HepG2 (cell line): Measurements from ENCODE around the gene CASKIN2. TPM values are rescaled to one million over a fixed set of nuclear protein-coding genes. Genes with fewer than 3 reads are reported as not detected.

Source experiments
- ATAC-seq: fragments of 200-7000 bp; cut with Tn5 transposase; 3 replicates; pipeline ENCODE4 v1.9.1; 2020; ENCODE audit warnings: mild to moderate bottlenecking, moderate library complexity
- BruUV-seq: library from RNA; stranded (reverse); fragments of 400-500 nt; replicated peaks from 2 replicates; lab custom pipeline; 2021; lab: Mats Ljungman, UMichigan
- CTCF ChIA-PET: fragments of 300-600 bp; formaldehyde crosslinking; extraction: SDS; loops from one replicate; lab custom pipeline; 2021; ENCODE audit warnings: low total read pairs, inconsistent platforms, low intra/inter-chr PET ratio; lab: Yijun Ruan, JAX
- POLR2A ChIA-PET: fragments of 350-600 bp; sonication (Branson Sonifier 250); formaldehyde crosslinking; loops from one replicate; lab custom pipeline; 2020; ENCODE audit warnings: antibody characterized with exemption, inconsistent platforms; lab: Yijun Ruan, JAX
- DNase-seq: peaks from one replicate; pipeline ENCODE4 v3.0.0-alpha.2; 2015; ENCODE audit warnings: low spot score
- FAIRE-seq: peaks from 3 replicates; lab custom pipeline; 2011; peaks lifted over from hg19 to GRCh38; lab: Jason Lieb, UNC
- H2AFZ ChIP-seq: one replicate; pipeline ENCODE4 v1.6.1; 2011; ENCODE audit warnings: low read length, inconsistent platforms
- H3K27ac ChIP-seq: fragments of 300-600 bp; 3 replicates; pipeline ENCODE4 v1.8.0; 2011; ENCODE audit warnings: mixed run types, mild to moderate bottlenecking, mixed read lengths, low read length, inconsistent platforms; ENCODE audit not compliant: insufficient read depth; ENCODE audit errors: extremely low read length
- H3K27me3 ChIP-seq, 2 experiments: fragments of 200-600 bp in 1 of 2; 2 replicates in 1 of 2; 3 replicates in 1 of 2; pipeline versions ENCODE4 v1.6.0 to v1.8.0; 2011; ENCODE audit warnings: low read length in 2 of 2, mild to moderate bottlenecking in 2 of 2, moderate library complexity in 2 of 2, inconsistent platforms in 1 of 2; ENCODE audit not compliant: insufficient read depth in 2 of 2, control insufficient read depth in 1 of 2
- H3K36me3 ChIP-seq, 2 experiments: fragments of 200-600 bp in 1 of 2; replicated peaks in 1 of 2; 2 replicates in 1 of 2; 3 replicates in 1 of 2; pipeline versions ENCODE4 v1.5.1 to v1.8.0; 2011; ENCODE audit warnings: low read length in 2 of 2, inconsistent platforms in 1 of 2; ENCODE audit not compliant: insufficient read depth in 2 of 2, control insufficient read depth in 1 of 2
- H3K4me1 ChIP-seq: 2 replicates; pipeline ENCODE4 v1.5.1; 2012; ENCODE audit warnings: low read length, inconsistent platforms; ENCODE audit not compliant: insufficient read depth
- H3K4me2 ChIP-seq: 2 replicates; pipeline ENCODE4 v1.6.0; 2011; ENCODE audit warnings: low read depth, low read length, inconsistent platforms
- H3K4me3 ChIP-seq, 3 experiments: fragments of 200-600 bp in 1 of 3; sonication (generic), shearing (Covaris generic) in 1 of 3; replicated peaks in 1 of 3; 2 replicates each; pipeline ENCODE4 v1.5.1; 2011 to 2016; ENCODE audit warnings: low read length in 3 of 3, inconsistent platforms in 2 of 3, low read depth in 2 of 3, mild to moderate bottlenecking in 2 of 3, control low read depth in 1 of 3, mixed read lengths in 1 of 3; ENCODE audit not compliant: insufficient read depth in 1 of 3
- H3K79me2 ChIP-seq: one replicate; pipeline ENCODE4 v1.6.1; 2011; ENCODE audit warnings: low read length, inconsistent platforms; ENCODE audit not compliant: insufficient read depth
- H3K9ac ChIP-seq: 2 replicates; pipeline ENCODE4 v1.6.0; 2011; ENCODE audit warnings: mild to moderate bottlenecking, low read depth, low read length, inconsistent platforms; ENCODE audit not compliant: insufficient read depth
- H3K9me3 ChIP-seq: 2 replicates; pipeline ENCODE4 v1.5.1; 2012; ENCODE audit warnings: mild to moderate bottlenecking, low read length
- H4K20me1 ChIP-seq: 2 replicates; pipeline ENCODE4 v1.6.0; 2011; ENCODE audit warnings: inconsistent platforms, mild to moderate bottlenecking, low read length, moderate library complexity; ENCODE audit not compliant: insufficient read depth
- CENPX ChIP-seq: sonication (generic); formaldehyde crosslinking; IDR thresholded peaks from 2 replicates; pipeline ENCODE4 v1.9.0; 2021; ENCODE audit warnings: mild to moderate bottlenecking, missing genetic modification reagents, moderate library complexity
- ESRRA ChIP-seq: sonication (generic); formaldehyde crosslinking; IDR thresholded peaks from 2 replicates; pipeline ENCODE4 v1.5.1; 2020; ENCODE audit warnings: mild to moderate bottlenecking, low read depth, missing genetic modification reagents
- GMEB1 ChIP-seq: sonication (generic); formaldehyde crosslinking; IDR thresholded peaks from 2 replicates; pipeline ENCODE4 v1.5.1; 2020; ENCODE audit warnings: missing genetic modification reagents, mild to moderate bottlenecking, borderline replicate concordance
- HMGA1 ChIP-seq: sonication (generic); formaldehyde crosslinking; conservative IDR thresholded peaks from 2 replicates; pipeline ENCODE4 v1.4.0; 2020; ENCODE audit warnings: missing genetic modification reagents
- MAFF ChIP-seq: IDR thresholded peaks from 2 replicates; pipeline ENCODE4 v1.6.1; 2011; ENCODE audit warnings: low read depth, low read length, improper control_type of control experiment
- XRCC5 ChIP-seq: fragments of 200-400 bp; formaldehyde crosslinking; optimal IDR thresholded peaks from 2 replicates; pipeline ENCODE3; 2017; ENCODE audit warnings: mild to moderate bottlenecking, low read length
- ZNF512 ChIP-seq: sonication (generic); formaldehyde crosslinking; IDR thresholded peaks from 2 replicates; pipeline ENCODE4 v1.4.0; 2020; ENCODE audit warnings: mild to moderate bottlenecking, missing genetic modification reagents
- ZNF737 ChIP-seq: sonication (generic); formaldehyde crosslinking; IDR thresholded peaks from 2 replicates; pipeline ENCODE4 v1.5.0; 2020; ENCODE audit warnings: missing genetic modification reagents, mild to moderate bottlenecking, borderline replicate concordance
- ZNF800 ChIP-seq: sonication (generic); formaldehyde crosslinking; IDR thresholded peaks from 2 replicates; pipeline ENCODE4 v1.4.0; 2020; ENCODE audit warnings: missing genetic modification reagents
- WGBS: methylation state at CpG from one replicate; pipeline ENCODE4 v1.1.6; 2017; ENCODE audit warnings: low lambda C conversion rate; 5-methylcytosine and 5-hydroxymethylcytosine counted together
- in situ Hi-C: cut with HindIII; loops from 2 replicates; pipeline ENCODE4 v1.10.0; 2017; ENCODE audit warnings: low pct_unique_long_range_greater_than_20kb; ENCODE audit not compliant: extremely low pct_ligation_motif_present
- intact Hi-C: fragments of 100-400 bp; cut with micrococcal nuclease; formaldehyde crosslinking; loops from one replicate; pipeline ENCODE4 v1.10.0; 2022; ENCODE audit not compliant: unreplicated experiment
- polyA plus RNA-seq, 8 experiments: library from polyadenylated mRNA; depleted of rRNA in 3 of 8; stranded (reverse) in 7 of 8; unstranded in 1 of 8; fragments of >200 nt; fragmentation: Illumina TruSeq in 4 of 8; extraction: Trizol in 4 of 8; gene quantifications; 2 replicates each; pipeline versions ENCODE4 v1.2.1 to v1.2.3, GENCODE V29; 2011 to 2016; ENCODE audit warnings: low read depth in 4 of 8, missing spikeins in 1 of 8, mixed read lengths in 1 of 8; ENCODE audit not compliant: insufficient read depth in 1 of 8
- total RNA-seq, 5 experiments: library from RNA; depleted of rRNA; stranded (reverse); fragments of >200 nt; fragmentation: Illumina TruSeq; extraction: Trizol; gene quantifications; 2 replicates each; pipeline ENCODE4 v1.2.3, GENCODE V29; 2016; ENCODE audit warnings: low read depth in 1 of 5

The CASKIN2 gene
- total and polyA plus RNA-seq, 2 of the 13 experiments (the other 11 are each of a cell fraction or from before 2014, with no cell fraction given): 5.2 to 7.8 TPM

- TF ChIP-seq ESRRA (CRISPR knock-in tag) (peak; percentile 85), ZNF737 (peak; percentile 79; the same call in 1 of the 2 replicates), GMEB1 (CRISPR knock-in tag) (peak; percentile 83), XRCC5 (peak; percentile 96), ZNF512 (CRISPR knock-in tag) (0 out of 2 replicates have a peak, but pooled peaks have one; percentile 52)
Observed at GRCh38 chr17:75515496-75516254, at the start of gene CASKIN2 (continued).

- no peak overlapping the region for H3K27ac ChIP-seq
- no peaks in the 10 kb centered on the region for H3K27me3 ChIP-seq
- intact Hi-C loops (no loop called here), in situ Hi-C loops (no loop called here)
- no peaks in the 10 kb centered on the region for H3K79me2 ChIP-seq
- DNase-seq: no peak
- no peak overlapping the region for H3K9ac ChIP-seq
- H3K9me3 ChIP-seq: no peaks in the 10 kb centered on the region
- no peaks in the 10 kb centered on the region for H4K20me1 ChIP-seq
- peaks cover 32 to 46% of the 10 kb centered on the region in 2 experiments for H3K36me3 ChIP-seq
- CTCF ChIA-PET: no interaction called here
- BruUV-seq: no TSS peak
- FAIRE-seq: no peak
- no peak for TF ChIP-seq HMGA1 (CRISPR knock-in tag)
- TF ChIP-seq CENPX (CRISPR knock-in tag): no peak
- no peak for TF ChIP-seq ZNF800 (CRISPR knock-in tag)
- no peak for TF ChIP-seq MAFF
- peaks cover 21% of the 10 kb centered on the region for H3K4me1 ChIP-seq
- H2AFZ ChIP-seq: no peak overlapping the region
- H3K4me3 ChIP-seq: no peak overlapping the region
- no peak overlapping the region for H3K4me2 ChIP-seq
- WGBS: 94% methylated on average over 7 of the region's 7 CpGs
- no peak for ATAC-seq
- POLR2A ChIA-PET: no interaction called here
Observed at GRCh38 chr17:75565066-75565465, 49.7 kb upstream of the CASKIN2 start.
